ENCODE results near the gene FRAS1.

Gene FRAS1

DNA sequence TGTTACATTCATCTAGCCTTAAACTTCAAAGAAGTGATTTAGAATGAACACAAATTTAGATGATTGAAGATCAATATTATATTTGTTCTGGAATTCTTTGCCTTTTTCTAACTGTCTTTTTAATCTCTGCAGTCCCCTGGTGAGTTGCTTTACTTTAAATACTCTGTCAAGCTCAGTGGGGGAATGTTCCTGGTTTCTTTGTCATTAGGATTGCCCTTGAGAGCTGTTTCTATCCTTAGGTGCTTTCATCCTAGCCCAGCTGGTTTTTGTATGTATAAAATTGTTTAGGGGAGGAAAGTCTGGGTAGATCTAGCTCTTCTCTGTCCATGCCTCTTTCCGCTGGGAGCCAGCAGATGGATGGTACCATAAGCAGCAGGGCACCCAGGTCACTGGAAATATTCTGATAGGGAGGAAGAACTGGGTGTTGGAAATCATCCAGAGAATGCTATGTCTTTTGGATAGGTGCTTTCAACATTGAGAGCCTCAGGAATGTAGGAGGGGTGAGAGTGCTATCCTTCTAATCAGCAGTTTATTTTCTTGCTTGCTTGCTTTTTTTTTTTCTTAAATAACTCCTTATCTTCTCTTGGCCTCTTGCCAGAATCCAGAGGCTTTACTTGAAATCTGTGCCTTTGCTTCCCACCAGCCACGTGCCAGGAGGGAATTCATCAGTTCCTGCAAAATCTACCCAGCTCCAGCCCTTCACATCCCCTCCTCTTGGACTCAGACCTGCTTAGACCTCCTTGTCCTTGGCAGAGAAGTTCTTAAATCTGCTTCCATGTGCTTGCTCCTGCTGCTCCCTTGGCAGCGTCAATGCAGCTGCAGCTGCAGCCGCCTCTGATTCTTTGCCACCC is 279.2 kb downstream of the FRAS1 start:
- DNase-seq: no peak

- no peak for DNase-seq
Measured at GRCh38 chr4:78337244-78338020, 280.3 kb downstream of the FRAS1 start.

DNA sequence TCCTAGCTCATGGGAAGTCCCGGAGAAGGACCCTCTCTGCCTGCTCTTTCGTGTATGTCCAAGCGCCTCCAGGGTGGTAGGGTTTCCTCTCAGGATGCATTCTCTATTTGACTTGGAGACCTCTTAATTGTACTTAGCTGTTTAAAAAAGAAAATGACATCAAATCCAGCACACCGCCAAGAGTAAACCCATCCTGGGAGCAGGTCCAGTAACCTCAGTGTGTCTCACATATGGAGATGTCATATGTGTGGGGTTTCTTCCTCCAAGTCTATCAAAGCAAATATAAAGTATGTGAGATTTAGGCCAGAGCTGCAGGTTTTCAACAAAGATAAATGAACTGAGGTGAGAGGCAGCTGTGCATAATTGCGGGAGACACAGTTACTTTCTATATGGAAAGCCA is 285.0 kb downstream of the FRAS1 start:
- DNase-seq: no peak

- DNase-seq: no peak
Measured at GRCh38 chr4:78343682-78344081, 286.6 kb downstream of the FRAS1 start.

DNA sequence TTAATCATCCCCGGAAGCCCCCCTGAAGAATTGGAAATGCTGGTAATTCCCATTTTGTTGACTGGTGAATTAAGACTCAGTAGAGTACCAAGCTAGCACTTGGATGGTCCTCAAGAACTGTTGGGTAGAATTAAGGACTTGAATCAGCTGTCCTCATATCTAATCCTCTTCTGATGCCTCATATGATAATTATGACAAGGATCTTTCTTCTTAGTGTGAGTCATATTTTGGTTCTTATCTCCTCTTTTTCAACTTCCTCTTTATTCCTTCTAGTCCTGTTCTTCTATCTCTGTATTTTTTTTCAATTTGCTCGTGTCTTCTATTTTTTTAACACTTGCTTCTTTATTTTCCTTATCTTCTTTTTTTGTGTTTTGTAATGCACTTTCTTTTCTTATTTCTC is 288.1 kb downstream of the FRAS1 start:
- peak; percentile 55 to 81 for DNase-seq

DNA sequence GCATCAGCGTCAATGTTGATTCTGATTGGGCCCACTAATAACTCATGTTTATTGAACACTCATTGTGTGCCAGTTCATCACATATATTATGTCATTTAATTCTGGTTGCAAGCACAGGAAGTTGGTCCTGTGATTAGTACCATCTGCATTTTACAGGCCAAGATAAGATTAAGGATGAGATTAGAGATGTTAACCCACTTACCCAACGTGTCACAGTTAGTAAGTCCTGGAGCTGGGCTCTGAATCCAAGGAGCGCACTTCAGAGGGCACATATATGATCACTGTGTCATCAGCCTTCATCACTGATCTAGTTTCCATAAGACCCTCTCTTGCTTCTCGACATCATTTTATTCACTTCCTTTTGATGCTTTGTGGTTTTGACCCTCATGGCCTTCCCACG is 289.1 kb downstream of the FRAS1 start:
- no peak for DNase-seq

GRCh38 chr4:78347527-78347926 is 290.4 kb downstream of the FRAS1 start:
- no peak for DNase-seq

DNA sequence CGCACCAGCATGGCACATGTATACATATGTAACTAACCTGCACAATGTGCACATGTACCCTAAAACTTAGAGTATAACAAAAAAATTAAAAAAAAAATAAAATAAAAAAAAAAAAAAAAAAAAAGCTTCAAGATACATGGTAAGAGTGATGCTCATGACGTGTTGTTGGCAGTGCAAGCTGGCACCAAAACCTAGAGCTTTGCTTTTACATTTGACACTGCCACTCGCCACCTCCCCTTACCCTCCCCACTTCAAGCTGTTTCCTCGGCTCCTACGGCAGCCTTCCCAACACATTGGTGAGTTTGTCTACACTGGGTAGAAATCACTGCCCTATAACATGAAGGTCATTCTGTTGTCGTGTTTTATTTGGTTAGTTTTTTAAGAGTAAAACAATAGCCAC is 296.8 kb downstream of the FRAS1 start:
- DNase-seq: no peak

DNA sequence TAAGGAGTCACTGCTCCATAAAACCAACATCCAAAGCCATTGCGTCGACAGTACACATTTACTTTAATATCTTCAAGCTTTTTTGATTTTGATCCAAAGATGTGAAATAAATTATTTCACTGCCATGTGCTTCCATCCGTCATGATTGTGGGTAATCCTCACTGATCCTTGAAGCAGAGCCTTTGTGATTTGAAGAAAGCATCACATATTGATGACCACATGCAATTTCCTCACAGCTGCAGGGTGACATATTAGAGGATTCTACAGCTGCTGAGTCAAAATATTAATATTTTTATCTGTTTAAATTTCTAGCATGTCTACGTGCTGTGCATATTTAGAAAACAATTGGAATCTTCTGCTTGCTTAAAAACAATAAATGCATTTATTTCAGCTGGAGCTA is 297.7 kb downstream of the FRAS1 start:
- DNase-seq: no peak

DNA sequence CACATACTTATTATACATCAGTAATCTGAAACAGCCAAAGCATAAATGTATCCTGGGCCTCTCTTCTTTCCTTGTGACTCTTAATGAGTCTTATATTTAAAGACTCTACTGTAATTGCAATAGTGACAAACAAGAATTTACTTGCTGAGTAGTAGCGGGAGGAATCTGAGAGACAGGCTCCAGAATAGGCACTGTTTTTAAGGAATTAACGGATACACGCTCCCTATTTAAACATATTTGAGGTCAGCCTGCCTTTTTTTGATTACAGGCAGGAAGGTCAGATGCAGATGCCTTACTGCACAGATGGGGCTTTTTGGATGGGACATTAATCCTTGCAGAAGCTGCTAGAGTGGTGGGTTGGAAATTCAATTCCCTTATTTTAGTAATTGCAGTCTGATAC is 298.2 kb downstream of the FRAS1 start:
- DNase-seq: no peak

GRCh38 chr4:78356251-78356786 is 299.2 kb downstream of the FRAS1 start:
- no peak for DNase-seq

- no peak for DNase-seq
Measured at GRCh38 chr4:78357122-78357521, 300.0 kb downstream of the FRAS1 start.

- no peak for DNase-seq
Measured at GRCh38 chr4:78360466-78360865, 303.3 kb downstream of the FRAS1 start.

GRCh38 chr4:78361621-78362120 is 304.5 kb downstream of the FRAS1 start:
- no peak for DNase-seq

DNA sequence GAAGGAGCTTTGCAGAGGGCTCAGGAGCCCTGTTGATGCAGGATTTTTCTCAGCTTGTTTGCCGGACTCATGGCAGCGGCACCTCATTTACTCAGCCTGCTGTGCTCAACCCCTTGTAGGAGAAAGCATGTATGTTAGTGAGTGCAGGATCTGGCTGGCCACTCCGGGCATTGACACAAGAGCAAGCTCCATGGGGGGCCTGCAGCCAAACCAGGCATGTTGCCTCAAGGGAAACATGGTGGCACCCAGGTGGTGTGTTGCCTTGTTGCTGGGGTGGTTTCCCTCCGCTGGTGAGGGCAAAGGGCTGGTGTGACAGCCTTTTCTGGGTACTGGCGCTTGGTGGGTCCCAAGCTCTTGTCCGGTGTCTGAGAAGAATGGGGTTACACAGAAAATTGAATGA is 305.2 kb downstream of the FRAS1 start:
- DNase-seq: no peak

DNA sequence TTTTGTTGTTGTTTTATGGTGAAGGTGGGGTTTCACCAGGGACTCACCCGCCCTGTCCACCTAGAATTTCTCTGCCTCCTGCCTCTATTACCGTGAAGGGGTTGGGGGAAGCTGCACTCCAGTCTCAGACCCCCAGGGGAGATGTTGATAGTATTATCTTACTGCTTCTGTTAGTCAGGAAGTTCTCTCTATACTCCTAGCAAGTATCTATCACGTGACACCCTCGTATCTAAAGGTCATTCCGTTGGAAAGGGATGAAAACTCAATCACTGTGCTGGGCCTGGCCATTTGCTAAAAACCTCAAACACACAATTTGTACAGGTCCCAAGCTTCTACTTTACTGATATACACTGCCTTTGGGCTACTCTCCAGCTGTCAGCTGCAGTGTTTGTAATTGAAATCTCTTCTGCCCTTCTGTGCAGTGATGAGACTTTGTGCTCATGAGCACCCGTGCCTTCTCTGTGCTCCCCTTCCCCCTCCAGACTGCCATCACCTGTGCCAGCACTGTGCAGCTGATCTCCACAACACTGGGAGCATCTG is 306.0 kb downstream of the FRAS1 start:
- DNase-seq: no peak

DNA sequence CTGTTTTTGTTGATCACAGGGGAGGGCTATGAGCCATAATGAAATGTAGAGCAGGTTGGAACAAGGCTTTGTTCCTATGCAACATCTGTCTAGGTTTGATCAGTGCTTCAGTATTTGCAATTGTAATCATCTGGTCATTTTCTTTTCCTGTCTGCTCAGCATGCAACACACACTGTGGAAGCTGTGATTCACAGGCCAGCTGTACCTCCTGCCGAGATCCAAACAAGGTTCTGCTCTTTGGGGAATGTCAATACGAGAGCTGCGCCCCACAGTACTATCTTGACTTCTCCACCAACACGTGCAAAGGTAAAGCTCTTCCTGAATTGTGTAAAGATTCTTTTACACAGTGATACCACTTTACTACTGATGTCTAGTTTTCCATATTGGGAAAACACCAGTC is 312.6 kb downstream of the FRAS1 start:
- no peak for DNase-seq

DNA sequence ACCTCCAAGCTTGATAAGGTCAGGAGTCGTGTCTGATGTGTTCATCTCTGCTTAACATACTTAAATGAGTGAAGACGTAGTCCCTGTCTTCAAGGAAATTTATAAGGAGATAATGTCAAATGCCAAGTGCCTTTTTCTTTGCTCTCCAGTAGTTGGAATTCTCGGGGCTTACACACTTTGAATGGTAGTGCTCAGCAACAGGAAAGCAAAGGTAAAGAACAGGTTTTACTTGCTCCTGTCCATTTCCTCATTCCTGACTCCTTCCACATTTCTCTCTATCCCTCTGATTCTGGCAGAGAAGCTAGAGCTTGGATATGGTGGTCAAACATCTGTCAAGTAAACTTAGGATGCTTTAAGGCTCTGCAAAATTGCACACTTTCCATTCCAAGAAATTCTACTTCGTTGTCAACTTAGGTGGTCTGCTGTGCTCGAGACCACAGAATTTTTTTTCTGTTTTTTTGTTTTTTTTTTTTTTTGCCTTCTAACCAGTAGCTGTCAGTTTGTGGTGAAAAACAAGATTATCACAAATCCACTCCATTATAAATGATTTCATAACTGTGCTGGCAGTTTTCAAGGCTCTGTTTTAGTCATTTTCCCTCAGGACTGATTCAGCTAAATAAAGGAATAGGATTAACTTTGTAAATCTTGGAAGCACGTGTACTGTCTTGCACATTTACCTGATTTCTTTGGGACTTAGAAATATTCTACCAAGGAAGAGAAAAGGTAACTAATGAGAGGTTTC is 313.7 kb downstream of the FRAS1 start:
- DNase-seq: no peak

DNA sequence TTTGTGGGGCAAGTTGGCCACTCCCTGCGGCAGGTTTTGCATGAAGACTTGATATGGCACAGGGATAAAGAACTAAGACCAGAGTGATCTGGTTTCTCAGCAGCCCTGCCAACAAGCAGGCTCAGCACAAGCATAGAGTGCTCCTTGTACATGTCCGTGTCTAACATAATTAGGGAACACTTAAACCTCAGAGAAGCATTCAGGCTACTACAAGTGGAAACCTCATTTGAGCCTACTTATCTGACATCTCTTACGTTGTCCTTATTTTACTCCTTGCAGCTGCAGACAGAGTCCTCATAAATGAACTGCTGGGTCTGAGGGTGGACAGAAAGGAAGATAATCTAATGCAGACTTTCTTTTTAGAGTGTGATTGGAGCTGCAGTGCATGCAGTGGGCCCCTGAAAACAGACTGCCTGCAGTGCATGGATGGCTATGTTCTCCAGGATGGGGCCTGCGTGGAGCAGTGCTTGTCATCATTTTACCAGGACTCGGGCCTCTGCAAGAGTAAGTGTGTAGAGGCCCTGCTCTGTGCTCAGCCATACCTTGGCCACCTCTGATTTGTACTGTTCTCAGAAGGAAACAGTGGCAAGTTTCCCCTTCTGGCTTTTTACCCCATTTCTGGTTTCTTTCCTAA is 315.3 kb downstream of the FRAS1 start:
- DNase-seq: no peak

GRCh38 chr4:78377555-78377954 is 320.4 kb downstream of the FRAS1 start:
- no peak for DNase-seq

- no peak for DNase-seq
Measured at GRCh38 chr4:78379040-78379439, 321.9 kb downstream of the FRAS1 start.

GRCh38 chr4:78379991-78380729 is 323.0 kb downstream of the FRAS1 start:
- DNase-seq: no peak
